IMR-90 (cell line): ENCODE measurements around the gene EXT2. TPM values are rescaled to one million over a fixed set of nuclear protein-coding genes. Genes with fewer than 3 reads are reported as not detected.

Experiments used
- ATAC-seq: fragments of 200-7000 bp; cut with Tn5 transposase; 2 replicates; pipeline ENCODE4 v1.9.1; 2020; ENCODE audit warnings: low read depth, mild to moderate bottlenecking, moderate library complexity
- BruUV-seq: library from RNA; stranded (reverse); fragments of 400-500 nt; replicated peaks from 2 replicates; lab custom pipeline; 2021; lab: Mats Ljungman, UMichigan
- CTCF ChIA-PET: fragments of 300-600 bp; formaldehyde crosslinking; extraction: SDS; loops from one replicate; lab custom pipeline; 2021; ENCODE audit warnings: antibody characterized with exemption; lab: Yijun Ruan, JAX
- POLR2A ChIA-PET: fragments of 300-600 bp; sonication (Branson Sonifier 250); formaldehyde crosslinking; loops from one replicate; lab custom pipeline; 2022; ENCODE audit warnings: antibody characterized with exemption; ENCODE audit not compliant: unreplicated experiment; lab: Charles Lee
- DNase-seq: peaks from one replicate; pipeline ENCODE4 v3.0.0; 2013
- H2AFZ ChIP-seq: replicated peaks from 2 replicates; pipeline ENCODE3; 2013; ENCODE audit warnings: low read length, mild to moderate bottlenecking; ENCODE audit not compliant: poor library complexity
- H2AK5ac ChIP-seq: 2 replicates; pipeline ENCODE4 v1.6.1; 2013; ENCODE audit warnings: low read depth, low read length, inconsistent platforms
- H2AK9ac ChIP-seq: replicated peaks from 2 replicates; pipeline ENCODE3; 2013; ENCODE audit warnings: mild to moderate bottlenecking, low read depth, low read length, moderate library complexity; ENCODE audit not compliant: poor library complexity
- H2BK120ac ChIP-seq: 2 replicates; pipeline ENCODE4 v1.6.1; 2013; ENCODE audit warnings: low read depth, low read length, inconsistent platforms
- H2BK15ac ChIP-seq: 3 replicates; pipeline ENCODE4 v1.6.1; 2013; ENCODE audit warnings: low read depth, low read length, inconsistent platforms
- H2BK20ac ChIP-seq: 2 replicates; pipeline ENCODE4 v1.6.1; 2013; ENCODE audit warnings: low read depth, mild to moderate bottlenecking, inconsistent platforms, low read length, moderate library complexity
- H2BK5ac ChIP-seq: 2 replicates; pipeline ENCODE4 v1.6.1; 2013; ENCODE audit warnings: mild to moderate bottlenecking, low read depth, low read length, inconsistent platforms; ENCODE audit not compliant: poor library complexity, severe bottlenecking
- H3K14ac ChIP-seq: replicated peaks from 2 replicates; pipeline ENCODE4 v1.6.1; 2013; ENCODE audit warnings: low read depth, low read length, inconsistent platforms
- H3K18ac ChIP-seq: 2 replicates; pipeline ENCODE4 v1.6.1; 2013; ENCODE audit warnings: low read depth, low read length, control low read depth
- H3K23ac ChIP-seq: 2 replicates; pipeline ENCODE4 v1.6.1; 2013; ENCODE audit warnings: low read depth, low read length, inconsistent platforms
- H3K27ac ChIP-seq: 2 replicates; pipeline ENCODE4 v1.5.1; 2013; ENCODE audit warnings: mild to moderate bottlenecking, control low read depth, low read length; ENCODE audit not compliant: insufficient read depth
- H3K27me3 ChIP-seq: 2 replicates; pipeline ENCODE4 v1.6.1; 2013; ENCODE audit warnings: low read length; ENCODE audit not compliant: control insufficient read depth, insufficient read depth
- H3K36me3 ChIP-seq: 2 replicates; pipeline ENCODE4 v1.6.1; 2013; ENCODE audit warnings: low read length, mixed read lengths; ENCODE audit not compliant: control insufficient read depth, insufficient read depth
- H3K4ac ChIP-seq: 2 replicates; pipeline ENCODE4 v1.6.1; 2013; ENCODE audit warnings: low read depth, low read length, inconsistent platforms
- H3K4me1 ChIP-seq: 2 replicates; pipeline ENCODE4 v1.6.1; 2013; ENCODE audit warnings: low read length, mixed read lengths; ENCODE audit not compliant: control insufficient read depth, insufficient read depth
- H3K4me2 ChIP-seq: 2 replicates; pipeline ENCODE4 v1.6.1; 2013; ENCODE audit warnings: low read depth, mild to moderate bottlenecking, control low read depth, low read length, moderate library complexity
- H3K4me3 ChIP-seq: 2 replicates; pipeline ENCODE4 v1.5.1; 2013; ENCODE audit warnings: low read depth, mild to moderate bottlenecking, control low read depth, low read length, moderate library complexity; ENCODE audit not compliant: insufficient read depth
- H3K56ac ChIP-seq: 2 replicates; pipeline ENCODE4 v1.6.1; 2013; ENCODE audit warnings: low read length, inconsistent platforms; ENCODE audit not compliant: insufficient read depth; ENCODE audit errors: extremely low read depth
- H3K79me1 ChIP-seq, 2 experiments: 2 replicates each; pipeline ENCODE4 v1.6.1; 2013; ENCODE audit warnings: low read length in 2 of 2, inconsistent platforms in 1 of 2, low read depth in 1 of 2
- H3K9ac ChIP-seq: 2 replicates; pipeline ENCODE4 v1.6.1; 2013; ENCODE audit warnings: low read depth, low read length, control low read depth
- H3K9me1 ChIP-seq: 2 replicates; pipeline ENCODE4 v1.6.1; 2013; ENCODE audit warnings: low read length, inconsistent platforms; ENCODE audit not compliant: insufficient read depth
- H3K9me3 ChIP-seq: 2 replicates; pipeline ENCODE4 v1.6.1; 2013; ENCODE audit warnings: low read length; ENCODE audit not compliant: control insufficient read depth, insufficient read depth
- H4K20me1 ChIP-seq: 2 replicates; pipeline ENCODE4 v1.6.1; 2013; ENCODE audit warnings: low read length, inconsistent platforms; ENCODE audit not compliant: insufficient read depth
- H4K5ac ChIP-seq: 2 replicates; pipeline ENCODE4 v1.6.1; 2013; ENCODE audit warnings: mild to moderate bottlenecking, low read depth, low read length, control low read depth
- H4K8ac ChIP-seq, 2 experiments: 2 replicates each; pipeline ENCODE4 v1.6.1; 2013; ENCODE audit warnings: low read depth in 2 of 2, low read length in 2 of 2, control low read depth in 1 of 2, inconsistent platforms in 1 of 2
- H4K91ac ChIP-seq: 2 replicates; pipeline ENCODE4 v1.6.1; 2013; ENCODE audit warnings: low read depth, low read length, inconsistent platforms; ENCODE audit not compliant: insufficient read depth
- BHLHE40 ChIP-seq: fragments of 150-350 bp; IDR thresholded peaks from 2 replicates; pipeline ENCODE4 v1.6.1; 2016; ENCODE audit warnings: mild to moderate bottlenecking, low read depth, low read length
- CEBPB ChIP-seq: IDR thresholded peaks from 2 replicates; pipeline ENCODE4 v1.6.1; 2012; ENCODE audit warnings: low read depth, low read length, improper control_type of control experiment
- CHD1 ChIP-seq: IDR thresholded peaks from 2 replicates; pipeline ENCODE4 v1.6.1; 2012; ENCODE audit warnings: low read depth, low read length, improper control_type of control experiment
- CTCF ChIP-seq: conservative IDR thresholded peaks from 2 replicates; pipeline ENCODE4 v1.5.1; 2012; ENCODE audit warnings: mild to moderate bottlenecking, low read depth, low read length, improper control_type of control experiment
- ELK1 ChIP-seq: fragments of 150-350 bp; IDR thresholded peaks from 2 replicates; pipeline ENCODE4 v1.6.1; 2016; ENCODE audit warnings: low read depth, mild to moderate bottlenecking, low read length, moderate library complexity, borderline replicate concordance
- FOS ChIP-seq: fragments of 150-350 bp; IDR thresholded peaks from 2 replicates; pipeline ENCODE4 v1.6.1; 2016; ENCODE audit warnings: low read depth, low read length
- MAFK ChIP-seq: IDR thresholded peaks from 2 replicates; pipeline ENCODE4 v1.6.1; 2012; ENCODE audit warnings: low read depth, low read length, improper control_type of control experiment
- MAZ ChIP-seq: IDR thresholded peaks from 2 replicates; pipeline ENCODE4 v1.6.1; 2012; ENCODE audit warnings: low read depth, mild to moderate bottlenecking, low read length, improper control_type of control experiment, moderate library complexity, borderline replicate concordance
- MXI1 ChIP-seq: IDR thresholded peaks from 2 replicates; pipeline ENCODE4 v1.6.1; 2012; ENCODE audit warnings: low read depth, mild to moderate bottlenecking, low read length, moderate library complexity, borderline replicate concordance
- NFE2L2 ChIP-seq: fragments of 150-350 bp; IDR thresholded peaks from 2 replicates; pipeline ENCODE4 v1.6.1; 2016; ENCODE audit warnings: low read depth, mild to moderate bottlenecking, low read length
- POLR2A ChIP-seq: IDR thresholded peaks from 2 replicates; pipeline ENCODE4 v1.6.1; 2012; ENCODE audit warnings: mild to moderate bottlenecking, low read depth, low read length
- RAD21 ChIP-seq: IDR thresholded peaks from 2 replicates; pipeline ENCODE4 v1.6.1; 2012; ENCODE audit warnings: low read length, improper control_type of control experiment
- RCOR1 ChIP-seq: IDR thresholded peaks from 2 replicates; pipeline ENCODE4 v1.6.1; 2012; ENCODE audit warnings: mild to moderate bottlenecking, low read length, improper control_type of control experiment; ENCODE audit not compliant: insufficient replicate concordance
- RFX5 ChIP-seq: IDR thresholded peaks from 2 replicates; pipeline ENCODE4 v1.8.0; 2012; ENCODE audit warnings: low read depth, mild to moderate bottlenecking, low read length, moderate library complexity
- SMC3 ChIP-seq: fragments of 150-350 bp; IDR thresholded peaks from 2 replicates; pipeline ENCODE4 v1.6.1; 2016; ENCODE audit warnings: low read depth, mild to moderate bottlenecking, antibody characterized with exemption, low read length, moderate library complexity
- USF2 ChIP-seq: fragments of 150-350 bp; IDR thresholded peaks from 2 replicates; pipeline ENCODE4 v1.6.1; 2017; ENCODE audit warnings: mild to moderate bottlenecking, antibody characterized with exemption, low read length, low read depth
- WGBS, 2 experiments: methylation state at CpG; one replicate each; pipeline versions ENCODE4 v1.1.5 to v1.1.7; 2013; ENCODE audit warnings: missing lambda C conversion rate in 2 of 2; ENCODE audit not compliant: insufficient read length in 1 of 2; ENCODE audit errors: extremely low coverage in 2 of 2; 5-methylcytosine and 5-hydroxymethylcytosine counted together
- dilution Hi-C: fragments of 300-500 bp; cut with HindIII; formaldehyde crosslinking; loops from one replicate; pipeline ENCODE4 v1.14.3; 2018; ENCODE audit warnings: low sequenced_read_pairs; ENCODE audit not compliant: unreplicated experiment
- in situ Hi-C: fragments of 300-500 bp; cut with MboI; formaldehyde crosslinking; loops from 3 replicates; pipeline ENCODE4 v1.14.3; 2019; ENCODE audit warnings: low sequenced_read_pairs, inconsistent platforms, mixed read lengths
- intact Hi-C: fragments of 100-400 bp; cut with micrococcal nuclease; formaldehyde crosslinking; loops from 2 replicates; pipeline ENCODE4 v1.10.0; 2022
- polyA plus RNA-seq, 3 experiments: library from polyadenylated mRNA; depleted of rRNA; stranded (reverse); fragments of >200 nt; gene quantifications; 2 replicates each; pipeline ENCODE4 v1.2.3, GENCODE V29; 2012; ENCODE audit warnings: low replicate concordance in 1 of 3
- total RNA-seq: library from RNA; depleted of rRNA; stranded (reverse); fragments of >200 nt; gene quantifications from 2 replicates; pipeline ENCODE4 v1.2.3, GENCODE V29; 2012

EXT2 gene
- total and polyA plus RNA-seq, 2 of the 4 experiments (the other 2 are of a cell fraction), result 75.0 to 85.3 TPM

- no peak overlapping the region for H3K56ac ChIP-seq
- H3K4me1 ChIP-seq, result peaks cover 2% of the 10 kb centered on the region; the same call in 1 of the 2 replicates
- no peak overlapping the region for H3K4me2 ChIP-seq
- no peak for TF ChIP-seq CTCF
- no peak for TF ChIP-seq RFX5
- TF ChIP-seq USF2, result no peak
- TF ChIP-seq CEBPB, result no peak
- no peak for TF ChIP-seq ELK1
- no peak for TF ChIP-seq MAZ
- TF ChIP-seq RAD21, result no peak
- TF ChIP-seq FOS, result no peak
- no peak for TF ChIP-seq RCOR1
- no peak for TF ChIP-seq BHLHE40
- TF ChIP-seq MXI1, result no peak
- TF ChIP-seq MAFK, result no peak
- no peak for TF ChIP-seq CHD1
- no peak for TF ChIP-seq POLR2A
- TF ChIP-seq SMC3, result no peak
- no peak for TF ChIP-seq NFE2L2
- H3K79me1 ChIP-seq, result peaks cover 0 to 2% of the 10 kb centered on the region in 2 experiments; a peak in 2 of 4 replicates
- no peak; the same call in 1 of the 2 replicates for ATAC-seq
- ChIA-PET CTCF (interaction anchor here (0.6 to 0.8 kb wide), 3 partner anchors 14 to 31 kb away, joined by 3 to 7 read pairs (median 4); no protein-coding TSS in a partner anchor), POLR2A (no interaction called here)
- in situ Hi-C loops (no loop called here), intact Hi-C loops (no loop called here), dilution Hi-C loops (no loop called here)
- H2BK15ac ChIP-seq, result no peak overlapping the region
- H3K9ac ChIP-seq, result no peak overlapping the region
- no peak overlapping the region for H4K5ac ChIP-seq
- H4K20me1 ChIP-seq, result no peaks in the 10 kb centered on the region
- no peak overlapping the region for H2BK5ac ChIP-seq
- no TSS peak for BruUV-seq
- no peak overlapping the region for H2BK120ac ChIP-seq
- H3K27me3 ChIP-seq, result no peaks in the 10 kb centered on the region
- no peaks in the 10 kb centered on the region for H3K9me3 ChIP-seq
- H3K4ac ChIP-seq, result no peak overlapping the region
- H3K18ac ChIP-seq, result no peak overlapping the region
- H3K4me3 ChIP-seq, result no peak overlapping the region
- DNase-seq, result no peak
- no peak overlapping the region for H3K23ac ChIP-seq
- H3K14ac ChIP-seq, result no peak overlapping the region
- peaks cover 5% of the 10 kb centered on the region; the same call in 1 of the 2 replicates for H3K36me3 ChIP-seq
- no peak overlapping the region for H3K27ac ChIP-seq
- H4K8ac ChIP-seq, result no peak overlapping the region
- WGBS, 2 experiments, result no CpG with 5 or more reads among the region's 3 CpGs
- H2AFZ ChIP-seq, result no peak overlapping the region
- no peak overlapping the region for H4K91ac ChIP-seq
- no peak overlapping the region for H2BK20ac ChIP-seq
- H2AK9ac ChIP-seq, result no peak overlapping the region
- no peak overlapping the region for H2AK5ac ChIP-seq
- H3K9me1 ChIP-seq, result no peaks in the 10 kb centered on the region; the same call in 1 of the 2 replicates
Observed at GRCh38 chr11:44147751-44148150, 52.3 kb downstream of the EXT2 start.
